Caki2 (cell line): ENCODE data around the gene NAV2. TPM values are rescaled to one million over a fixed set of nuclear protein-coding genes. Genes with fewer than 3 reads are reported as not detected.

Experiments
- DNase-seq: peaks from one replicate; pipeline ENCODE4 v3.0.0-alpha.2; 2015; ENCODE audit warnings: low read depth
- in situ Hi-C: cut with HindIII; loops from 2 replicates; pipeline ENCODE4 v1.10.0; 2016; ENCODE audit warnings: low sequenced_read_pairs, low pct_unique_long_range_greater_than_20kb, mixed read lengths
- total RNA-seq: library from RNA; depleted of rRNA; stranded (reverse); fragments of >200 nt; shearing (Covaris generic); gene quantifications from 2 replicates; pipeline ENCODE4 v1.2.3, GENCODE V29; 2014; ENCODE audit warnings: low replicate concordance

The NAV2 gene
- total RNA-seq, 1 experiment from 2014 or later, result 6.9 TPM

GRCh38 chr11:19735157-19735908 lies 22.7 kb downstream of the NAV2 start:
- no peak for DNase-seq
- in situ Hi-C loops, result no loop called here

- in situ Hi-C loops, result no loop called here
- DNase-seq, result no peak
Observed at GRCh38 chr11:19735909-19736498, 23.4 kb downstream of the NAV2 start.

GRCh38 chr11:19736831-19737230 lies 24.2 kb downstream of the NAV2 start:
- in situ Hi-C loops, result no loop called here

DNA sequence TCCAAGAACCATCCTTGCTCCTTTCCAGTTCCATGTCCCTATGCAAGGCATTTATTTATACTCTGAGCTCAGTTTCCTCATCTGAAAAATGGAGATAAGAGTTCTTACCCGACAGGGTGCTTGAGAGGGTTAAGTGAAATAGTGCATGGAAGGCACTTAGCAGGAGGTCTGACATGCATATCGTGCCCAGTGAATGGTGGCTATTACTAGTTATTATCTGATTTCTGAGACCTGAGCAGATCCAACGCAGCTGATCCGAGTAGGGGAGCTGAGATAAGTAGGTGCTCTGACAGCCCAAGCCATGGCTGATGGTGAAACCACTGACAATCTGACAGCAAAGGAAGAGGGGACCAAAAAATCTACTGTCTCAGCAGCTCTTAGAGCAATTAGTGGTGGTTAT lies 24.9 kb downstream of the NAV2 start:
- in situ Hi-C loops, result no loop called here
- DNase-seq, result no peak

More at GRCh38 chr11:19736831-19737230, 24.2 kb downstream of the NAV2 start:
- DNase-seq, result no peak

DNA sequence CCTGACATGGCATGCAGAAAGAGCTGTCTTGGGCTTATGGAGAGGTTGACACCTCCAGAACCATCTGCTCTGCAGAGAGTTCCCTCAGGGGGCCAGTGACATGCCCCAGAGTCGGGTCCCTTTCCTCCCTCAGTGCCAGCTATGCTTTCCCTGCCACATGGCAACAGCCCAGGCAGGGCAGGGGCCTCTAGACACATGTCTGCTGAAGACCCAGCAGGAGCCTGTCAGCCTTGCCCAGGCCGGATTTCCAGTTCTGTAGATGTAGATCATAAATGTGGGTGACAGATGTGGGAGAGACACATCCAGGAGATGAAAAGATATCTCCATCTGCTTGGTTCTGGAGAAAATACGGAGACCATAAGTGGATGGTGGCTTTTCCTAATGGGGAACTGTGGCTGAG lies 25.5 kb downstream of the NAV2 start:
- DNase-seq, result no peak
- in situ Hi-C loops, result no loop called here

- in situ Hi-C loops, result no loop called here
- no peak for DNase-seq
Observed at GRCh38 chr11:19739872-19740271, 27.2 kb downstream of the NAV2 start.

DNA sequence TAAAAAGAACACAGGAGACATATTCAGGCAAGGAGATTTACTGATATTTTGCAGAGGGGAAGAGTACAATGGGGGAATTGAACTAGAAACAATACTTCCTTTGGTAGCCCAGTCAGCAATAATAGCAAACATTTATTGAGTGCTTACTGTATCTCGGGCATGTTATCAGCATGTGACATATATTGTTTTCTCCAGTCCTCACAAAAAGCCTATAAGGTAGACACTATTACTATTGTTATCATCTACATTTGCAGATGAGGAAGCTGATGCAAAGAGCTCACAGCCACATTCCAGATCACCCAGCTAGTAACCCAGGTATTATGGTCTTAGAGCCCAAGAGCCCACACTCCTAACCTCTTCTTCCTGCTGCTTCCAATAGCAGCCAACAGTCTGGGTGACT lies 27.9 kb downstream of the NAV2 start:
- no peak for DNase-seq
- in situ Hi-C loops, result no loop called here

DNA sequence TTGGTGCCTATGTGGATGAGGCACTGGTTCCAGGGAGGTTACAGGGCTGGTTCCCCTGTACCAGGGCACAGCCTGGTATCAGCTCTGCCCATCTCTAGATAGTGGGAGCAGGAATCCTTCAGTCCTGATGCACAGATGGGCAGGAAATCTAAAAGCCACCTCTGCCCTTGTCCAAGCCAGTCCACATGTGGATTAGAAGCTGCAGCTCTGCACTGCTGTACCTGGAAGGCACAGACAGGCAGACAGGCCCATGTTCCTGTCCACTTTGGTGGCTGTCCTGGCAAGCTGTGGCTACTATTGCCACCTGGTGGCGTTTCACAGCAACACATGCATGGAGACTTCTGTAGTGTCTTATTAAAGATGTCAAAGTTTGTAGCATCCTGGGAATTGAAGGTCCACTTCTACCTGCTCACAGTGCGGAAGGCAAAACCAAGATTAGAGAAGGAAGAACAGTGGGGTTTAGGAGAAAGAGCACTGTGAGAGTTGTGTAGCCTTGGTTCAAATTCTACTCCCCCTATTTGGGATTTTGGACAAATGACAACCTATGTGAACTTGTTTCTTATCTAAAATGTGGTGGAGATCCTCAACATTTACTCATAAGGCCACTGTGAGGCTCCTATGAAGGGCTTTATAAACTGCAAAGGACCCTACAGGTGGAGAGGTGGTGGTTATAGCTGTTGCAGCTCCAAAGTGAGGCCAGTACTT lies 30.1 kb downstream of the NAV2 start:
- DNase-seq, result peak; percentile 65
- in situ Hi-C loops, result no loop called here

DNA sequence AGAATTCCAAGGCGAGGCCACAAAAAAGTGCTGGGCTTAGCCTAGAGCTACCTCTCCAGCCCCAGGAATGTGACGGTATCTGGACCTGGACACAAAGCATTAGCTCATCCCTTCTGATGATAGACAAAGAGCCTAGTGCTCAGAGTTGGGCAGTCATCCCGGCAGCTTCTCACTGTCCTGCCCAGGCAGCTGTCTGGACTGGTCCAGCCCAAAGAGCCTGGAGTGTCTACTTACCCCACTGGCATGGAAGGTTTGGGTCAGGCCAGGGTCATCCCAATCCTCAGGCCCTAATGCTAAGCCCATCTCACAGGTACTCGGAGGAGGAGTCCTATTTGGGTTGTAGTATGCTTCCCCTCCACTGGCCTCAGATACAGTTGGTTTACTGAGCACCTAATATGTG lies 31.0 kb downstream of the NAV2 start:
- in situ Hi-C loops, result no loop called here
- no peak for DNase-seq

DNA sequence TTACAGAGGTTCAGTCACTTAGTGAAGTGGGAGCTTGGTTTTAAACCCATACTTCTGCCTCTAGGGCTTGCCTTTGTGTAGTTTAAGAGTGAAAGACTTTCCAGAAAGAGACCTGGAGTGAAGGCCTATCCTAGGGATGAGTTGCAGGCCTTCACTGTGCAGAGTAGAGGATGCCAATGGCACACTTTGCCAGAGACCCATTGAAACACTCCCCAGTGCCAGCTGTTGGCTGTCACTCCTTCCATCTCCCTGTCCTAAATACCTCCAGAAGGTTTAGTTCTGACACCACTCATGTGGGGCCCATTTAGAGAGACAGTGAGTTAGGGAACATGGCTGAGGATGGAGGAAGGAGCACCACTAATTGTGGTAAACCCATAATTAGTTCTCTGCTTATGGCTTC lies 31.5 kb downstream of the NAV2 start:
- in situ Hi-C loops, result no loop called here
- DNase-seq, result no peak

- in situ Hi-C loops, result no loop called here
- no peak for DNase-seq
Observed at GRCh38 chr11:19746086-19746485, 33.4 kb downstream of the NAV2 start.

GRCh38 chr11:19747634-19748033 lies 35.0 kb downstream of the NAV2 start:
- DNase-seq, result no peak
- in situ Hi-C loops, result no loop called here

- in situ Hi-C loops, result no loop called here
- no peak for DNase-seq
Observed at GRCh38 chr11:19751055-19751454, 38.4 kb downstream of the NAV2 start.

DNA sequence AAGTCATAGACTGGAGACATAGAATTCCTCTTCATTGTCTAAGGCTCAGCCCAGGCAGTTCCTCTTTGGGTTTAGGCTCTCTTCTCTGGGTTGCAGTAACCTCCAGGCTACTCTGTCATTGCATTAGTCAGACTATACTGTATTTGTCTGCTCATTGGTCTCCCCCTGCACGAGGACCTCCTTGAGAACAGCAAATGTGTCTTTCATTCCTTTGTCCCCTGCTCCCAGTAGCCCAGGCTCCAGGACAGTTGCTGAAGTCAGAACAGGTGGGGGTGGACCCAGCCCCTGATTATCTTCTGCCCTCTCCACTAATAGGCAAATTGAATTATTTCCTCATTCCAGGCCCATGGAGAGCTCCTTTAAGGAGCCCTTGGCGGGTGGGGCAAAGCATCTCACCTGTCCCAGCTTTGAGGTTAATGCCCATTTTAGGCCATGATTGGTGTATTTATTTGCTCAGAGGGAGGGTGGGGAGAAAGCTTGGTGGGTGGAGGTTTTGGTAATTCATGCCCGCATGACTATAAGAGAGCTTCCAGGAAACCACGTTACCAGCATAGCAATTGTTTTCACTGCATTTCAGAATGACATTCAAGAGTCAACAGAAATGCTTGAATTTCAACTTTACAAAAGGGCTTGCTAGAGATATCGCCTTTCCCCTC lies 40.9 kb downstream of the NAV2 start:
- in situ Hi-C loops, result no loop called here
- no peak for DNase-seq

DNA sequence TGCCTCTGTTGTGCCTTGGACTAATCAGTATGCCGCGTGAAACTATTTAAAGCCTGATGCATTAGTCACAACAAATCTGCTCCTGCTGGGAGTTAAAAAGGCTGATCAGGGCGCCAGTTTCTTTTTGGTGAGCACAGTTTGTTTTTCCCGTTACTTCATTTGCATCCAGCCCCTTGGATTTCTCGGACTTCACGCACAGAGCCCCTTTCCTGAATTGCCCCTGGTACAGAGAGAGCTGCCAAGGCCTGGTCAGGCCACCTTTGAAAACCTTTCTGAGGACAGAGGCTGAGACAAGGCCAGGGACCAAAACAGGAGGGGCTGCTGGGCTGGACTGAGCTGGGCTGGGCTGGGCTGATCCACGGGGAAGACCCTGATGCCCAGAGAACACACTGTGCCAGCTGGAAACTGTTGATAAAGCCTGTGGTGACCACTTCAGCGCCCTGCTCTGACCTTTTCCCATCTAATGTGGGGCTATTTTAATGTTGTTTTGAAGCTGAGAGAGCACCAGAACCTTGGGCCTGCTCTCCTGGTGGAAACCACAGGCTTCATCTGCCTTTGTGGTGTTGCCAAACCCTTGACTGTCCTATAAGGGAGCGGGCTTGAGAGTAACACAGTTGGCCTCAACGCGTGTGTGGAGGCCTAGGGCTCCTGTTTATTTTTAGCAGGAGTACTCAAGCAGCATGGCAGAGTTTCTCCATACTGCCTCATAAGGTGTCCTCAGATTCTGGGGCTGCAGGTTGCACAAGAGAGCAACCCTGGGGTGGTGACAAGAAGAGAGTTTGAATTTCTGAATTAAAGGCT lies 44.2 kb downstream of the NAV2 start:
- DNase-seq, result no peak
- in situ Hi-C loops, result no loop called here

DNA sequence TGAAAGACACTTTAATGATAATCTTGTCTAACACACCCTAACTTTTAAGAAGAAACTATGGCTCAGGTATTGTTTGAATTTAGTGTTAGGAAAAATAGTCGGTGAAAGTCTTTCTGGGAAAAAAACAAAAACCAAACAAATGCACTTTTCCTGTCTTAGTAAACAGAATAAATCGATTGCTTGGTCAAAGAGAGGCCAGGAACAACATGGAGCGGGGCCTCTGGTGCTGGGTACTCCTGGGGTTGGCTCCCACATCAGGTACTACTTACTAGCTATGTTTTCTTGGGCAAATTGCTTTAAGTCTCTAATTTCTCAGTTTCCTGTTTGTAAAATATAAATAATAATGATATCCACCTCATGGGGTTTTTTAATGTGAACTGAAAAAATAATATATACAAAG lies 46.8 kb downstream of the NAV2 start:
- in situ Hi-C loops, result no loop called here
- no peak for DNase-seq

GRCh38 chr11:19762266-19762665 lies 49.6 kb downstream of the NAV2 start:
- in situ Hi-C loops, result no loop called here
- no peak for DNase-seq

GRCh38 chr11:19763330-19763729 lies 50.7 kb downstream of the NAV2 start:
- no peak for DNase-seq
- in situ Hi-C loops, result no loop called here
